Nephron (organoid): ENCODE measurements around the gene SLC26A4.
A peak's percentile ranks its signal among the peaks of the same experiment; 100 is the strongest.

ENCODE experiments used
- H3K27ac Mint-ChIP-seq, 3 experiments: 2 replicates each; pipeline ENCODE4 v1.8.0; 2020; ENCODE audit warnings: mixed read lengths in 3 of 3, mild to moderate bottlenecking in 2 of 3, moderate library complexity in 1 of 3
- H3K27me3 Mint-ChIP-seq: 2 replicates; pipeline ENCODE4 v1.8.0; 2021; ENCODE audit warnings: low read depth, mild to moderate bottlenecking, moderate library complexity, mixed read lengths
- H3K36me3 Mint-ChIP-seq: 2 replicates; pipeline ENCODE4 v1.8.0; 2020; ENCODE audit warnings: low read depth, mixed read lengths
- H3K4me1 Mint-ChIP-seq: 2 replicates; pipeline ENCODE4 v1.8.0; 2020; ENCODE audit warnings: mixed read lengths
- H3K4me3 Mint-ChIP-seq, 3 experiments: 2 replicates each; pipeline ENCODE4 v1.8.0; 2020; ENCODE audit warnings: mild to moderate bottlenecking in 3 of 3, mixed read lengths in 3 of 3, moderate library complexity in 2 of 3
- H3K9me3 Mint-ChIP-seq: 2 replicates; pipeline ENCODE4 v1.8.0; 2020; ENCODE audit warnings: mixed read lengths
- CTCF ChIP-seq, 3 experiments: fragments of 200-600 bp; sonication (generic); IDR thresholded peaks; one replicate each; pipeline ENCODE4 v1.5.0; 2021; ENCODE audit warnings: antibody characterized with exemption in 3 of 3; ENCODE audit not compliant: unreplicated experiment in 3 of 3

Gene SLC26A4

GRCh38 chr7:107643407-107643806 is 17.2 kb upstream of the SLC26A4 start:
- H3K27ac Mint-ChIP-seq, result peak overlapping the region in 1 of 3 experiments; percentile 22
- H3K36me3 Mint-ChIP-seq, result no peaks in the 10 kb centered on the region
- peaks cover 25% of the 10 kb centered on the region for H3K4me1 Mint-ChIP-seq
- no peak for TF ChIP-seq CTCF (IDR thresholded peaks at IDR 0.05; ENCODE audit: unreplicated experiment in 3 of 3)
- peaks cover 15% of the 10 kb centered on the region for H3K27me3 Mint-ChIP-seq
- H3K9me3 Mint-ChIP-seq, result peaks cover 7% of the 10 kb centered on the region
- H3K4me3 Mint-ChIP-seq, result no peak overlapping the region

- H3K27me3 Mint-ChIP-seq, result peaks cover 13% of the 10 kb centered on the region
- peak overlapping the region in 1 of 3 experiments; percentile 9 for H3K4me3 Mint-ChIP-seq
- TF ChIP-seq CTCF (IDR thresholded peaks at IDR 0.05; ENCODE audit: unreplicated experiment in 3 of 3), result no peak
- H3K27ac Mint-ChIP-seq, result peak overlapping the region; percentile 3 to 22 (median 21)
- no peaks in the 10 kb centered on the region for H3K36me3 Mint-ChIP-seq
- H3K9me3 Mint-ChIP-seq, result peaks cover 7% of the 10 kb centered on the region
- peaks cover 25% of the 10 kb centered on the region for H3K4me1 Mint-ChIP-seq
Measured at GRCh38 chr7:107643938-107644308, 16.7 kb upstream of the SLC26A4 start.

- TF ChIP-seq CTCF (IDR thresholded peaks at IDR 0.05; ENCODE audit: unreplicated experiment in 3 of 3), result no peak
- H3K4me3 Mint-ChIP-seq, result peak overlapping the region in 1 of 3 experiments; percentile 9
- H3K9me3 Mint-ChIP-seq, result peaks cover 10% of the 10 kb centered on the region
Measured at GRCh38 chr7:107644309-107644974, 16.2 kb upstream of the SLC26A4 start.

GRCh38 chr7:107652642-107653041 is 8.0 kb upstream of the SLC26A4 start:
- H3K9me3 Mint-ChIP-seq, result peaks cover 7% of the 10 kb centered on the region
- no peak overlapping the region for H3K27ac Mint-ChIP-seq
- H3K4me1 Mint-ChIP-seq, result no peaks in the 10 kb centered on the region
- TF ChIP-seq CTCF (IDR thresholded peaks at IDR 0.05; ENCODE audit: unreplicated experiment in 3 of 3), result no peak
- peaks cover 32% of the 10 kb centered on the region for H3K27me3 Mint-ChIP-seq
- H3K36me3 Mint-ChIP-seq, result no peaks in the 10 kb centered on the region
- no peak overlapping the region for H3K4me3 Mint-ChIP-seq

More at GRCh38 chr7:107644309-107644974, 16.2 kb upstream of the SLC26A4 start:
- Mint-ChIP-seq H3K4me1 (peaks cover 25% of the 10 kb centered on the region), H3K36me3 (no peaks in the 10 kb centered on the region), H3K27ac (peak overlapping the region; percentile 3 to 39 (median 22)), H3K27me3 (peaks cover 11% of the 10 kb centered on the region)

GRCh38 chr7:107658467-107658866 is 2.2 kb upstream of the SLC26A4 start:
- Mint-ChIP-seq H3K4me3 (no peak overlapping the region), H3K27ac (no peak overlapping the region), H3K36me3 (no peaks in the 10 kb centered on the region), H3K4me1 (no peaks in the 10 kb centered on the region), H3K27me3 (peaks cover 91% of the 10 kb centered on the region), H3K9me3 (no peaks in the 10 kb centered on the region)
- no peak for TF ChIP-seq CTCF (IDR thresholded peaks at IDR 0.05; ENCODE audit: unreplicated experiment in 3 of 3)

- H3K4me1 Mint-ChIP-seq, result no peaks in the 10 kb centered on the region
- TF ChIP-seq CTCF (IDR thresholded peaks at IDR 0.05; ENCODE audit: unreplicated experiment in 3 of 3), result no peak
- peak overlapping the region in 1 of 3 experiments; percentile 67 for H3K4me3 Mint-ChIP-seq
- no peaks in the 10 kb centered on the region for H3K9me3 Mint-ChIP-seq
- H3K36me3 Mint-ChIP-seq, result no peaks in the 10 kb centered on the region
- no peak overlapping the region for H3K27ac Mint-ChIP-seq
- peaks cover 93% of the 10 kb centered on the region for H3K27me3 Mint-ChIP-seq
Measured at GRCh38 chr7:107659666-107660065, 962 bp upstream of the SLC26A4 start.
